ENCODE measurements around the gene AP2B1. TPM values are rescaled to one million over a fixed set of nuclear protein-coding genes. Genes with fewer than 3 reads are reported as not detected.
"Not testable (repeated sequence)": the region's sequence is repeated elsewhere in the genome, so short reads cannot be mapped to it uniquely, and the experiment has no call there.

The AP2B1 gene
- total RNA-seq, 2 experiments from 2014 or later, result 180 to 185 TPM

GRCh38 chr17:35684055-35684802 is 97.1 kb downstream of the AP2B1 start:
- H3K27ac Mint-ChIP-seq, result no peak overlapping the region
- POLR2A ChIA-PET, result interaction anchor here (0.7 kb wide), 1 partner anchor 834 kb away, joined by 3 read pairs; no protein-coding TSS in a partner anchor
- DNase-seq, result no peak
- peaks cover 4% of the 10 kb centered on the region for H3K4me1 Mint-ChIP-seq
- peaks cover 53% of the 10 kb centered on the region for H3K36me3 Mint-ChIP-seq (ENCODE audit: low read depth)
- no peak overlapping the region for H3K4me3 Mint-ChIP-seq
- CTCF ChIA-PET, result interaction anchor here (0.7 kb wide), 1 partner anchor 21 kb away, joined by 3 read pairs; no protein-coding TSS in a partner anchor
- no peaks in the 10 kb centered on the region for H3K9me3 Mint-ChIP-seq
- H3K27me3 Mint-ChIP-seq, result no peaks in the 10 kb centered on the region

- Mint-ChIP-seq H3K9me3 (no peaks in the 10 kb centered on the region), H3K4me1 (peaks cover 2% of the 10 kb centered on the region), H3K27me3 (no peaks in the 10 kb centered on the region), H3K4me3 (no peak overlapping the region), H3K27ac (no peak overlapping the region), H3K36me3 (ENCODE audit: low read depth) (peaks cover 46% of the 10 kb centered on the region)
- no peak for DNase-seq
- ChIA-PET POLR2A (no interaction called here), CTCF (no interaction called here)
Observed at GRCh38 chr17:35692512-35693210, 105.5 kb downstream of the AP2B1 start.

- no peaks in the 10 kb centered on the region for H3K27me3 Mint-ChIP-seq
- H3K36me3 Mint-ChIP-seq (ENCODE audit: low read depth), result peaks cover 38% of the 10 kb centered on the region
- no peak overlapping the region for H3K27ac Mint-ChIP-seq
- POLR2A ChIA-PET, result no interaction called here
- peaks cover 2% of the 10 kb centered on the region for H3K4me1 Mint-ChIP-seq
- no peak overlapping the region for H3K4me3 Mint-ChIP-seq
- CTCF ChIA-PET, result no interaction called here
- H3K9me3 Mint-ChIP-seq, result no peaks in the 10 kb centered on the region
- DNase-seq, result no peak
Observed at GRCh38 chr17:35693662-35694061, 106.5 kb downstream of the AP2B1 start.

- DNase-seq, result no peak
- ChIA-PET CTCF (interaction anchor here (0.7 to 1.7 kb wide), 4 partner anchors 9 to 28 kb away, joined by 3 to 5 read pairs (median 4); no protein-coding TSS in a partner anchor), POLR2A (no interaction called here)
- H3K27ac Mint-ChIP-seq, result no peak overlapping the region
- no peak overlapping the region for H3K4me3 Mint-ChIP-seq
- H3K36me3 Mint-ChIP-seq (ENCODE audit: low read depth), result peaks cover 29% of the 10 kb centered on the region
- peaks cover 2% of the 10 kb centered on the region for H3K4me1 Mint-ChIP-seq
- H3K27me3 Mint-ChIP-seq, result no peaks in the 10 kb centered on the region
- H3K9me3 Mint-ChIP-seq, result no peaks in the 10 kb centered on the region
Observed at GRCh38 chr17:35694906-35695305, 107.8 kb downstream of the AP2B1 start.

GRCh38 chr17:35695613-35696012 is 108.5 kb downstream of the AP2B1 start:
- no peak for DNase-seq
- no peak overlapping the region for H3K27ac Mint-ChIP-seq
- CTCF ChIA-PET, result interaction anchor here (0.6 to 1.7 kb wide), 3 partner anchors 8 to 551 kb away, joined by 3 to 5 read pairs (median 4); no protein-coding TSS in a partner anchor
- peaks cover 22% of the 10 kb centered on the region for H3K36me3 Mint-ChIP-seq (ENCODE audit: low read depth)
- peaks cover 2% of the 10 kb centered on the region for H3K4me1 Mint-ChIP-seq
- no peaks in the 10 kb centered on the region for H3K9me3 Mint-ChIP-seq
- no peak overlapping the region for H3K4me3 Mint-ChIP-seq
- POLR2A ChIA-PET, result no interaction called here
- no peaks in the 10 kb centered on the region for H3K27me3 Mint-ChIP-seq

GRCh38 chr17:35698800-35699199 is 111.7 kb downstream of the AP2B1 start:
- CTCF ChIA-PET, result no interaction called here

GRCh38 chr17:35700150-35700549 is 113.0 kb downstream of the AP2B1 start:
- CTCF ChIA-PET, result interaction anchor here (1.2 kb wide), 1 partner anchor 18 kb away, joined by 3 read pairs; no protein-coding TSS in a partner anchor

More at GRCh38 chr17:35698800-35699199, 111.7 kb downstream of the AP2B1 start:
- no peak overlapping the region for H3K27ac Mint-ChIP-seq
- H3K36me3 Mint-ChIP-seq (ENCODE audit: low read depth), result peaks cover 31% of the 10 kb centered on the region
- no peaks in the 10 kb centered on the region for H3K27me3 Mint-ChIP-seq
- H3K9me3 Mint-ChIP-seq, result no peaks in the 10 kb centered on the region
- H3K4me3 Mint-ChIP-seq, result no peak overlapping the region
- DNase-seq, result no peak
- POLR2A ChIA-PET, result no interaction called here
- H3K4me1 Mint-ChIP-seq, result peaks cover 2% of the 10 kb centered on the region

GRCh38 chr17:35701491-35701890 is 114.4 kb downstream of the AP2B1 start:
- CTCF ChIA-PET, result no interaction called here
- no peak for DNase-seq

More at GRCh38 chr17:35700150-35700549, 113.0 kb downstream of the AP2B1 start:
- POLR2A ChIA-PET, result no interaction called here
- no peaks in the 10 kb centered on the region for H3K9me3 Mint-ChIP-seq
- H3K4me1 Mint-ChIP-seq, result peaks cover 2% of the 10 kb centered on the region
- H3K36me3 Mint-ChIP-seq (ENCODE audit: low read depth), result peaks cover 25% of the 10 kb centered on the region
- no peak overlapping the region for H3K4me3 Mint-ChIP-seq
- no peaks in the 10 kb centered on the region for H3K27me3 Mint-ChIP-seq
- DNase-seq, result no peak
- H3K27ac Mint-ChIP-seq, result no peak overlapping the region

GRCh38 chr17:35703308-35703707 is 116.2 kb downstream of the AP2B1 start:
- POLR2A ChIA-PET, result interaction anchor here (0.6 kb wide), 1 partner anchor 445 kb away, joined by 3 read pairs; no protein-coding TSS in a partner anchor
- CTCF ChIA-PET, result interaction anchor here (1.0 to 1.6 kb wide), 2 partner anchors 8 to 60 kb away, joined by 3 to 4 read pairs; no protein-coding TSS in a partner anchor

More at GRCh38 chr17:35701491-35701890, 114.4 kb downstream of the AP2B1 start:
- peaks cover 2% of the 10 kb centered on the region for H3K4me1 Mint-ChIP-seq
- no peak overlapping the region for H3K27ac Mint-ChIP-seq
- H3K4me3 Mint-ChIP-seq, result no peak overlapping the region
- H3K36me3 Mint-ChIP-seq (ENCODE audit: low read depth), result peaks cover 18% of the 10 kb centered on the region
- H3K9me3 Mint-ChIP-seq, result no peaks in the 10 kb centered on the region
- POLR2A ChIA-PET, result no interaction called here
- no peaks in the 10 kb centered on the region for H3K27me3 Mint-ChIP-seq

GRCh38 chr17:35705230-35705629 is 118.1 kb downstream of the AP2B1 start:
- ChIA-PET POLR2A (no interaction called here), CTCF (interaction anchor here (1.3 kb wide), 1 partner anchor 18 kb away, joined by 5 read pairs; no protein-coding TSS in a partner anchor)
- Mint-ChIP-seq H3K4me3 (no peak overlapping the region), H3K9me3 (no peaks in the 10 kb centered on the region), H3K27ac (no peak overlapping the region), H3K36me3 (ENCODE audit: low read depth) (peaks cover 16% of the 10 kb centered on the region), H3K4me1 (peaks cover 21% of the 10 kb centered on the region), H3K27me3 (no peaks in the 10 kb centered on the region)
- DNase-seq, result no peak

More at GRCh38 chr17:35703308-35703707, 116.2 kb downstream of the AP2B1 start:
- H3K9me3 Mint-ChIP-seq, H3K4me3 Mint-ChIP-seq, DNase-seq, H3K27ac Mint-ChIP-seq, H3K27me3 Mint-ChIP-seq: not testable (repeated sequence)
- Mint-ChIP-seq H3K36me3 (ENCODE audit: low read depth) (peaks cover 11% of the 10 kb centered on the region), H3K4me1 (peaks cover 10% of the 10 kb centered on the region)

GRCh38 chr17:35705705-35706104 is 118.6 kb downstream of the AP2B1 start:
- ChIA-PET CTCF (interaction anchor here (1.3 kb wide), 1 partner anchor 17 kb away, joined by 5 read pairs; no protein-coding TSS in a partner anchor), POLR2A (no interaction called here)
- Mint-ChIP-seq H3K4me1 (peaks cover 21% of the 10 kb centered on the region), H3K9me3 (no peaks in the 10 kb centered on the region), H3K27ac (no peak overlapping the region), H3K27me3 (no peaks in the 10 kb centered on the region), H3K36me3 (ENCODE audit: low read depth) (peaks cover 21% of the 10 kb centered on the region), H3K4me3 (no peak overlapping the region)
- no peak for DNase-seq

GRCh38 chr17:35708149-35708548 is 121.0 kb downstream of the AP2B1 start:
- Mint-ChIP-seq H3K27ac (no peak overlapping the region), H3K4me3 (no peak overlapping the region), H3K36me3 (ENCODE audit: low read depth) (peaks cover 17% of the 10 kb centered on the region), H3K4me1 (peaks cover 24% of the 10 kb centered on the region), H3K27me3 (no peaks in the 10 kb centered on the region), H3K9me3 (no peaks in the 10 kb centered on the region)
- CTCF ChIA-PET, result no interaction called here
- no peak for DNase-seq
- POLR2A ChIA-PET, result no interaction called here

- peaks cover 24% of the 10 kb centered on the region for H3K4me1 Mint-ChIP-seq
- no peak overlapping the region for H3K4me3 Mint-ChIP-seq
- H3K36me3 Mint-ChIP-seq (ENCODE audit: low read depth), result peaks cover 14% of the 10 kb centered on the region
- ChIA-PET CTCF (no interaction called here), POLR2A (no interaction called here)
- H3K27ac Mint-ChIP-seq, result no peak overlapping the region
- H3K27me3 Mint-ChIP-seq, result no peaks in the 10 kb centered on the region
- no peak for DNase-seq
- H3K9me3 Mint-ChIP-seq, result no peaks in the 10 kb centered on the region
Observed at GRCh38 chr17:35708951-35709350, 121.8 kb downstream of the AP2B1 start.

All from activated CD4-positive, alpha-beta T cell treated with anti-CD3 and anti-CD28 coated beads, Interleukin-2, amount 10 ng/mL, durations not matched to agents 7 days and 5 days (primary cell).